ENCODE measurements around the gene POU3F4.

DNA sequence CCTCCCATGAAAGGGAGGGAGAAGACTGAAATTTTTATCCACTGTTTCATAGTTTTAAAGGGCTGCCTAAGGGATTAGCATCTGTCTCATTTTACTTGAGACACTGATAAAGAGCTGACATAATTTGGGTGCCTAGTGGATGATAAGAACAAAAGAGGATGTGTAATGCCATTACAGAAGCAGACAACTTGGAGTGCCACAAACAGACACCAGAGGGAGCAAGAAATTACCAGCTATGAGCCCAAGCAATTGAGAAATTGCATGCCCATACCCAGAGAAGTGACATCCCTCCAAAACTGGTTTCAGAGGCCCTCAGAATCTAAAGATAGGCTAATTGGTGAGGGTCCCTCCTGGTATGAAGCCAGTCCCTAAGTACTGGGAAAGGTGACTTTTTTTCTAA lies 38.5 kb upstream of the POU3F4 start:
- no peak for TF ChIP-seq POLR2AphosphoS5 (IDR thresholded peaks at IDR 0.05; ENCODE audit: low read depth, low read length)
- TF ChIP-seq, protein P1, sequence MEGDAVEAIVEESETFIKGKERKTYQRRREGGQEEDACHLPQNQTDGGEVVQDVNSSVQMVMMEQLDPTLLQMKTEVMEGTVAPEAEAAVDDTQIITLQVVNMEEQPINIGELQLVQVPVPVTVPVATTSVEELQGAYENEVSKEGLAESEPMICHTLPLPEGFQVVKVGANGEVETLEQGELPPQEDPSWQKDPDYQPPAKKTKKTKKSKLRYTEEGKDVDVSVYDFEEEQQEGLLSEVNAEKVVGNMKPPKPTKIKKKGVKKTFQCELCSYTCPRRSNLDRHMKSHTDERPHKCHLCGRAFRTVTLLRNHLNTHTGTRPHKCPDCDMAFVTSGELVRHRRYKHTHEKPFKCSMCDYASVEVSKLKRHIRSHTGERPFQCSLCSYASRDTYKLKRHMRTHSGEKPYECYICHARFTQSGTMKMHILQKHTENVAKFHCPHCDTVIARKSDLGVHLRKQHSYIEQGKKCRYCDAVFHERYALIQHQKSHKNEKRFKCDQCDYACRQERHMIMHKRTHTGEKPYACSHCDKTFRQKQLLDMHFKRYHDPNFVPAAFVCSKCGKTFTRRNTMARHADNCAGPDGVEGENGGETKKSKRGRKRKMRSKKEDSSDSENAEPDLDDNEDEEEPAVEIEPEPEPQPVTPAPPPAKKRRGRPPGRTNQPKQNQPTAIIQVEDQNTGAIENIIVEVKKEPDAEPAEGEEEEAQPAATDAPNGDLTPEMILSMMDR (IDR thresholded peaks at IDR 0.05): peak; percentile 58
- TF ChIP-seq, protein P2, sequence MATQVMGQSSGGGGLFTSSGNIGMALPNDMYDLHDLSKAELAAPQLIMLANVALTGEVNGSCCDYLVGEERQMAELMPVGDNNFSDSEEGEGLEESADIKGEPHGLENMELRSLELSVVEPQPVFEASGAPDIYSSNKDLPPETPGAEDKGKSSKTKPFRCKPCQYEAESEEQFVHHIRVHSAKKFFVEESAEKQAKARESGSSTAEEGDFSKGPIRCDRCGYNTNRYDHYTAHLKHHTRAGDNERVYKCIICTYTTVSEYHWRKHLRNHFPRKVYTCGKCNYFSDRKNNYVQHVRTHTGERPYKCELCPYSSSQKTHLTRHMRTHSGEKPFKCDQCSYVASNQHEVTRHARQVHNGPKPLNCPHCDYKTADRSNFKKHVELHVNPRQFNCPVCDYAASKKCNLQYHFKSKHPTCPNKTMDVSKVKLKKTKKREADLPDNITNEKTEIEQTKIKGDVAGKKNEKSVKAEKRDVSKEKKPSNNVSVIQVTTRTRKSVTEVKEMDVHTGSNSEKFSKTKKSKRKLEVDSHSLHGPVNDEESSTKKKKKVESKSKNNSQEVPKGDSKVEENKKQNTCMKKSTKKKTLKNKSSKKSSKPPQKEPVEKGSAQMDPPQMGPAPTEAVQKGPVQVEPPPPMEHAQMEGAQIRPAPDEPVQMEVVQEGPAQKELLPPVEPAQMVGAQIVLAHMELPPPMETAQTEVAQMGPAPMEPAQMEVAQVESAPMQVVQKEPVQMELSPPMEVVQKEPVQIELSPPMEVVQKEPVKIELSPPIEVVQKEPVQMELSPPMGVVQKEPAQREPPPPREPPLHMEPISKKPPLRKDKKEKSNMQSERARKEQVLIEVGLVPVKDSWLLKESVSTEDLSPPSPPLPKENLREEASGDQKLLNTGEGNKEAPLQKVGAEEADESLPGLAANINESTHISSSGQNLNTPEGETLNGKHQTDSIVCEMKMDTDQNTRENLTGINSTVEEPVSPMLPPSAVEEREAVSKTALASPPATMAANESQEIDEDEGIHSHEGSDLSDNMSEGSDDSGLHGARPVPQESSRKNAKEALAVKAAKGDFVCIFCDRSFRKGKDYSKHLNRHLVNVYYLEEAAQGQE (IDR thresholded peaks at IDR 0.05; ENCODE audit: insufficient read depth in 1 of 2, low read depth in 2 of 2, low read length in 1 of 2): no peak
- no peak for TF ChIP-seq SIN3A (IDR thresholded peaks at IDR 0.05; ENCODE audit: borderline replicate concordance, insufficient read depth, low read depth, low read length)

Measured in Panc1 (cell line).